Thymus (tissue), 11 donors: ENCODE measurements around the gene CALML6. TPM values are rescaled to one million over a fixed set of nuclear protein-coding genes. Genes with fewer than 3 reads are reported as not detected.

ENCODE experiments used
- DNase-seq, 9 donors: peaks; one replicate each; pipeline ENCODE4 v3.0.0-alpha.2; 2013; ENCODE audit warnings: low spot score in 9 of 9, low read depth in 6 of 9, missing footprints in 1 of 9
- H3K27ac ChIP-seq, 2 donors: one replicate each; pipeline ENCODE4 v1.5.1; 2013; ENCODE audit warnings: control low read depth in 1 of 2, low read depth in 1 of 2, low read length in 1 of 2, mild to moderate bottlenecking in 1 of 2, moderate library complexity in 1 of 2
- H3K27me3 ChIP-seq, 2 donors: one replicate each; pipeline ENCODE4 v1.5.1; 2013; ENCODE audit warnings: low read length in 1 of 2; ENCODE audit not compliant: control insufficient read depth in 2 of 2, insufficient read depth in 1 of 2
- H3K36me3 ChIP-seq, 2 donors: one replicate each; pipeline ENCODE4 v1.5.1; 2013; ENCODE audit warnings: low read length in 1 of 2, mild to moderate bottlenecking in 1 of 2, moderate library complexity in 1 of 2; ENCODE audit not compliant: control insufficient read depth in 2 of 2, insufficient read depth in 2 of 2
- H3K4me1 ChIP-seq, 2 donors: one replicate each; pipeline ENCODE4 v1.5.1; 2013; ENCODE audit warnings: low read length in 2 of 2; ENCODE audit not compliant: control insufficient read depth in 2 of 2, insufficient read depth in 2 of 2
- H3K4me3 ChIP-seq, 2 donors: one replicate each; pipeline ENCODE4 v1.5.1; 2013; ENCODE audit warnings: low read length in 2 of 2, control low read depth in 1 of 2, mild to moderate bottlenecking in 1 of 2
- H3K9me3 ChIP-seq, 2 donors: one replicate each; pipeline ENCODE4 v1.5.1; 2013; ENCODE audit warnings: low read length in 1 of 2, mild to moderate bottlenecking in 1 of 2; ENCODE audit not compliant: control insufficient read depth in 2 of 2, insufficient read depth in 1 of 2
- WGBS: extraction: QIAGEN DNeasy Blood & Tissue Kit; methylation state at CpG from one replicate; pipeline ENCODE4 v1.1.7; 2013; 5-methylcytosine and 5-hydroxymethylcytosine counted together
- polyA plus RNA-seq: library from polyadenylated mRNA; stranded (reverse); fragments of 200-250 nt; gene quantifications from one replicate; pipeline ENCODE4 v1.2.3, GENCODE V29; 2013
- total RNA-seq: library from RNA; stranded (reverse); fragments of 120-200 nt; gene quantifications from one replicate; pipeline ENCODE4 v1.2.4, GENCODE V29; 2013
- donor health status: healthy.

The CALML6 gene
- total and polyA plus RNA-seq, 2 donors = 0.47 to 7.1 TPM

- DNase-seq = no peak
These were observed 5.8 kb downstream of the CALML6 start for GRCh38 chr1:1920608-1921458.

GRCh38 chr1:1921459-1921862 lies 6.4 kb downstream of the CALML6 start:
- Histone ChIP-seq H3K36me3 (no peaks in the 10 kb centered on the region), H3K4me1 (peaks cover 9 to 11% of the 10 kb centered on the region in 2 donors), H3K27ac (no peak overlapping the region), H3K4me3 (no peak overlapping the region), H3K27me3 (peaks cover 3 to 15% of the 10 kb centered on the region in 2 donors), H3K9me3 (no peaks in the 10 kb centered on the region)
- DNase-seq = no peak
- WGBS = 93% methylated on average over 6 of the region's 6 CpGs

More at GRCh38 chr1:1920608-1921458, 5.8 kb downstream of the CALML6 start:
- 95% methylated on average over 27 of the region's 27 CpGs for WGBS
- H3K4me3 ChIP-seq = no peak overlapping the region
- peaks cover 0 to under 1% of the 10 kb centered on the region in 2 donors for H3K9me3 ChIP-seq
- H3K36me3 ChIP-seq = no peaks in the 10 kb centered on the region
- H3K4me1 ChIP-seq = peaks cover 9 to 11% of the 10 kb centered on the region in 2 donors
- peaks cover 3 to 15% of the 10 kb centered on the region in 2 donors for H3K27me3 ChIP-seq
- H3K27ac ChIP-seq = no peak overlapping the region

- Histone ChIP-seq H3K27me3 (peaks cover 3 to 15% of the 10 kb centered on the region in 2 donors), H3K4me1 (peaks cover 9 to 11% of the 10 kb centered on the region in 2 donors), H3K4me3 (no peak overlapping the region), H3K36me3 (no peaks in the 10 kb centered on the region), H3K27ac (no peak overlapping the region), H3K9me3 (peaks cover 0 to 2% of the 10 kb centered on the region in 2 donors)
- no peak for DNase-seq
- WGBS = 91% methylated on average over 16 of the region's 16 CpGs
These were observed 7.0 kb downstream of the CALML6 start for GRCh38 chr1:1921901-1922701.

GRCh38 chr1:1922702-1922955 lies 7.6 kb downstream of the CALML6 start:
- H3K4me1 ChIP-seq = peaks cover 9 to 11% of the 10 kb centered on the region in 2 donors
- 87% methylated on average over 6 of the region's 6 CpGs for WGBS
- H3K27ac ChIP-seq = no peak overlapping the region
- H3K9me3 ChIP-seq = peaks cover 0 to 7% of the 10 kb centered on the region in 2 donors
- peaks cover 3 to 10% of the 10 kb centered on the region in 2 donors for H3K27me3 ChIP-seq
- DNase-seq = no peak
- H3K4me3 ChIP-seq = no peak overlapping the region
- no peaks in the 10 kb centered on the region for H3K36me3 ChIP-seq

- Histone ChIP-seq H3K4me1 (peaks cover 9% of the 10 kb centered on the region in 2 donors), H3K4me3 (no peak overlapping the region), H3K9me3 (peaks cover 0 to 9% of the 10 kb centered on the region in 2 donors), H3K27ac (no peak overlapping the region), H3K36me3 (no peaks in the 10 kb centered on the region), H3K27me3 (peaks cover 0 to 5% of the 10 kb centered on the region in 2 donors)
- 85% methylated on average over 29 of the region's 29 CpGs for WGBS
- no peak for DNase-seq
These were observed 8.1 kb downstream of the CALML6 start for GRCh38 chr1:1922956-1923833.

- Histone ChIP-seq H3K9me3 (peaks cover 0 to 17% of the 10 kb centered on the region in 2 donors), H3K27ac (no peak overlapping the region), H3K4me3 (no peak overlapping the region), H3K27me3 (no peaks in the 10 kb centered on the region), H3K4me1 (peaks cover 0 to 5% of the 10 kb centered on the region in 2 donors), H3K36me3 (no peaks in the 10 kb centered on the region)
- 65% methylated on average over 18 of the region's 18 CpGs for WGBS
- DNase-seq = no peak
These were observed 9.3 kb downstream of the CALML6 start for GRCh38 chr1:1924386-1924785.

- peaks cover 0 to under 1% of the 10 kb centered on the region in 2 donors for H3K4me1 ChIP-seq
- no peak for DNase-seq
These were observed 9.8 kb downstream of the CALML6 start for GRCh38 chr1:1924849-1925248.

GRCh38 chr1:1925437-1926345 lies 10.6 kb downstream of the CALML6 start:
- Histone ChIP-seq H3K36me3 (no peaks in the 10 kb centered on the region), H3K9me3 (peaks cover 0 to 17% of the 10 kb centered on the region in 2 donors), H3K4me1 (no peaks in the 10 kb centered on the region), H3K27ac (no peak overlapping the region), H3K4me3 (no peak overlapping the region), H3K27me3 (no peaks in the 10 kb centered on the region)
- WGBS = 91% methylated on average over 27 of the region's 27 CpGs
- no peak for DNase-seq

More at GRCh38 chr1:1924849-1925248, 9.8 kb downstream of the CALML6 start:
- no peaks in the 10 kb centered on the region for H3K27me3 ChIP-seq
- no peaks in the 10 kb centered on the region for H3K36me3 ChIP-seq
- no peak overlapping the region for H3K4me3 ChIP-seq
- H3K27ac ChIP-seq = no peak overlapping the region
- 95% methylated on average over 21 of the region's 21 CpGs for WGBS
- H3K9me3 ChIP-seq = peaks cover 0 to 17% of the 10 kb centered on the region in 2 donors
